HepG2 (cell line): ENCODE measurements around the gene ABCC12. TPM values are rescaled to one million over a fixed set of nuclear protein-coding genes. Genes with fewer than 3 reads are reported as not detected.

Experiments used
- PCBP2 ChIP-seq: fragments of 200-400 bp; formaldehyde crosslinking; optimal IDR thresholded peaks from 2 replicates; pipeline ENCODE3; 2018; ENCODE audit warnings: low read length, low read depth; ENCODE audit not compliant: poor library complexity, severe bottlenecking
- POLR2AphosphoS5 ChIP-seq: IDR thresholded peaks from 2 replicates; pipeline ENCODE4 v1.6.1; 2012; ENCODE audit warnings: low read depth, low read length
- RARA ChIP-seq: IDR thresholded peaks from 2 replicates; pipeline ENCODE4 v1.6.1; 2016; ENCODE audit warnings: missing genetic modification reagents, missing compliant biosample characterization
- RXRB ChIP-seq: IDR thresholded peaks from 2 replicates; pipeline ENCODE4 v1.6.1; 2016; ENCODE audit warnings: borderline replicate concordance, missing genetic modification reagents, missing compliant biosample characterization
- SATB2 ChIP-seq: sonication (generic); formaldehyde crosslinking; IDR thresholded peaks from 2 replicates; pipeline ENCODE4 v1.5.0; 2020; ENCODE audit warnings: missing genetic modification reagents
- USF2 ChIP-seq, 2 experiments: sonication (generic) in 1 of 2; formaldehyde crosslinking in 1 of 2; IDR thresholded peaks; 2 replicates each; pipeline versions ENCODE4 v1.5.1 to v1.6.1; 2011 to 2020; ENCODE audit warnings: borderline replicate concordance in 1 of 2, low read depth in 1 of 2, low read length in 1 of 2, mild to moderate bottlenecking in 1 of 2, missing genetic modification reagents in 1 of 2, moderate library complexity in 1 of 2
- ZNF362 ChIP-seq: sonication (generic); formaldehyde crosslinking; IDR thresholded peaks from 2 replicates; pipeline ENCODE4 v1.4.0; 2020; ENCODE audit warnings: missing genetic modification reagents, mild to moderate bottlenecking, borderline replicate concordance
- ZNF644 ChIP-seq: IDR thresholded peaks from 2 replicates; pipeline ENCODE4 v1.6.1; 2016; ENCODE audit warnings: low read depth
- polyA plus RNA-seq, 8 experiments: library from polyadenylated mRNA; depleted of rRNA in 3 of 8; stranded (reverse) in 7 of 8; unstranded in 1 of 8; fragments of >200 nt; fragmentation: Illumina TruSeq in 4 of 8; extraction: Trizol in 4 of 8; gene quantifications; 2 replicates each; pipeline versions ENCODE4 v1.2.1 to v1.2.3, GENCODE V29; 2011 to 2016; ENCODE audit warnings: low read depth in 4 of 8, missing spikeins in 1 of 8, mixed read lengths in 1 of 8; ENCODE audit not compliant: insufficient read depth in 1 of 8
- total RNA-seq, 5 experiments: library from RNA; depleted of rRNA; stranded (reverse); fragments of >200 nt; fragmentation: Illumina TruSeq; extraction: Trizol; gene quantifications; 2 replicates each; pipeline ENCODE4 v1.2.3, GENCODE V29; 2016; ENCODE audit warnings: low read depth in 1 of 5
- TF ChIP-seq, protein P1 (sequence below): sonication (generic); formaldehyde crosslinking; IDR thresholded peaks from 2 replicates; pipeline ENCODE4 v1.5.0; 2020; ENCODE audit warnings: mild to moderate bottlenecking, missing genetic modification reagents, borderline replicate concordance

Gene ABCC12
- total and polyA plus RNA-seq, 2 of the 13 experiments (the other 11 are each of a cell fraction or from before 2014, with no cell fraction given): not detected

DNA sequence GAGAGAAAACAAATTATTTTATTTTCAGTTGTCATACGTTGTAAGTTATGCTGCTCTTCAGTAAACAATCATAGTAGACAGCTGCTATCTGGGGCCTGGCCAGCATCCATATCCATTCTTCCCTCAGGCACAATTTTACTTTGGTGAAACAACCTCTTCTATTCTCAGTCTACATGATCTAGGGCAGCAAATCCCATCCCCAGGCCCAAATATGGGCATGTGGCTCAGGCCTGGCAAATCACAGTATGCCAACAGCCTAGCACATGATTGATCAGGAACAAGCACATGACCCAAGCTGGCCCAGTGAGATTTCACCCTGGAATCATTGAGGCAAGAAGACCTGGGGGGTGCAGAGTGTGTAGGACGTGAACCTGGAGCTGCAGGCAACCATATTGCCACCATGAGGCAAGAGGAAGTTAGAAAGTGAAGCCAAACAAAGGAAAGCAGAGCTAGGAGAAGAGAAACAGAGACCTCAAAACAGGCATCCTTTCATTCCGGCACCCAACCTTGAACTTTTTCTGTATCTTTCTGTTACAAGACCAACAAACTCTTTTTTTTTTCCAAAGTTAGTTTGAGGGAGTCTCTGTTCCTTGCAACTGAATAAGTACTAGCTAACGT lies 10.3 kb upstream of the ABCC12 start (continued):
- TF ChIP-seq, protein P1, sequence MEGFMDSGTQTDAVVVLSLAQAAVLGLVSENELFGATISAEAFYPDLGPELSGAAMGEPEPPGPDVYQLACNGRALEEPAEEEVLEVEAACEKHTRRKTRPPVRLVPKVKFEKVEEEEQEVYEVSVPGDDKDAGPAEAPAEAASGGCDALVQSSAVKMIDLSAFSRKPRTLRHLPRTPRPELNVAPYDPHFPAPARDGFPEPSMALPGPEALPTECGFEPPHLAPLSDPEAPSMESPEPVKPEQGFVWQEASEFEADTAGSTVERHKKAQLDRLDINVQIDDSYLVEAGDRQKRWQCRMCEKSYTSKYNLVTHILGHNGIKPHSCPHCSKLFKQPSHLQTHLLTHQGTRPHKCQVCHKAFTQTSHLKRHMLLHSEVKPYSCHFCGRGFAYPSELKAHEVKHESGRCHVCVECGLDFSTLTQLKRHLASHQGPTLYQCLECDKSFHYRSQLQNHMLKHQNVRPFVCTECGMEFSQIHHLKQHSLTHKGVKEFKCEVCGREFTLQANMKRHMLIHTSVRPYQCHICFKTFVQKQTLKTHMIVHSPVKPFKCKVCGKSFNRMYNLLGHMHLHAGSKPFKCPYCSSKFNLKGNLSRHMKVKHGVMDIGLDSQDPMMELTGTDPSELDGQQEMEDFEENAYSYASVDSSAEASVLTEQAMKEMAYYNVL (CRISPR knock-in tag): 0 out of 2 replicates have a peak, but pooled peaks have one; percentile 28
- TF ChIP-seq POLR2AphosphoS5: no peak
- TF ChIP-seq USF2 (IDR thresholded peaks at IDR 0.05; ENCODE audit: low read depth, low read length): peak; percentile 40
- peak; percentile 82 for TF ChIP-seq USF2 (CRISPR knock-in tag; IDR thresholded peaks at IDR 0.05; ENCODE audit: borderline replicate concordance)
- peak; percentile 65 for TF ChIP-seq ZNF644 (CRISPR knock-in tag)
- TF ChIP-seq RARA: peak; percentile 43; the same call in 1 of the 2 replicates
- TF ChIP-seq ZNF362: peak; percentile 40; the same call in 1 of the 2 replicates
- TF ChIP-seq RXRB (CRISPR knock-in tag): peak; percentile 14; the same call in 1 of the 2 replicates
- TF ChIP-seq SATB2 (CRISPR knock-in tag): no peak
- TF ChIP-seq PCBP2: no peak
